ENCODE results near the gene SLC43A2. TPM values are rescaled to one million over a fixed set of nuclear protein-coding genes. Genes with fewer than 3 reads are reported as not detected.

Gene SLC43A2
- total RNA-seq, 1 donor from 2014 or later: 2.3 TPM

GRCh38 chr17:1605681-1606351 is 22.8 kb downstream of the SLC43A2 start:
- no peak overlapping the region for H3K4me3 ChIP-seq (ENCODE audit: low read depth, low read length)
- no peak for TF ChIP-seq CTCF (conservative IDR thresholded peaks at IDR 0.05; ENCODE audit: low read depth, low read length)
- no peak for DNase-seq (ENCODE audit: low read depth)

GRCh38 chr17:1604831-1605528 is 23.7 kb downstream of the SLC43A2 start:
- DNase-seq (ENCODE audit: low read depth): no peak
- TF ChIP-seq CTCF (conservative IDR thresholded peaks at IDR 0.05; ENCODE audit: low read depth, low read length): no peak
- H3K4me3 ChIP-seq (ENCODE audit: low read depth, low read length): no peak overlapping the region

GRCh38 chr17:1601571-1601970 is 27.1 kb downstream of the SLC43A2 start:
- no peak for TF ChIP-seq CTCF (conservative IDR thresholded peaks at IDR 0.05; ENCODE audit: low read depth, low read length)
- no peak for DNase-seq (ENCODE audit: low read depth)

GRCh38 chr17:1598399-1599095 is 30.1 kb downstream of the SLC43A2 start:
- H3K4me3 ChIP-seq (ENCODE audit: low read depth, low read length): no peak overlapping the region
- DNase-seq (ENCODE audit: low read depth): no peak
- TF ChIP-seq CTCF (conservative IDR thresholded peaks at IDR 0.05; ENCODE audit: low read depth, low read length): no peak

More at GRCh38 chr17:1601571-1601970, 27.1 kb downstream of the SLC43A2 start:
- H3K4me3 ChIP-seq (ENCODE audit: low read depth, low read length): no peak overlapping the region

- no peak for TF ChIP-seq CTCF (conservative IDR thresholded peaks at IDR 0.05; ENCODE audit: low read depth, low read length)
- no peak for DNase-seq (ENCODE audit: low read depth)
- no peak overlapping the region for H3K4me3 ChIP-seq (ENCODE audit: low read depth, low read length)
Measured at GRCh38 chr17:1597861-1598342, 30.7 kb downstream of the SLC43A2 start.

GRCh38 chr17:1593630-1593931 is 35.1 kb downstream of the SLC43A2 start:
- no peak overlapping the region for H3K4me3 ChIP-seq (ENCODE audit: low read depth, low read length)
- no peak for DNase-seq (ENCODE audit: low read depth)
- no peak for TF ChIP-seq CTCF (conservative IDR thresholded peaks at IDR 0.05; ENCODE audit: low read depth, low read length)

Data from epithelial cell of proximal tubule (primary cell).